ENCODE measurements around the gene TMEM151B.

DNA sequence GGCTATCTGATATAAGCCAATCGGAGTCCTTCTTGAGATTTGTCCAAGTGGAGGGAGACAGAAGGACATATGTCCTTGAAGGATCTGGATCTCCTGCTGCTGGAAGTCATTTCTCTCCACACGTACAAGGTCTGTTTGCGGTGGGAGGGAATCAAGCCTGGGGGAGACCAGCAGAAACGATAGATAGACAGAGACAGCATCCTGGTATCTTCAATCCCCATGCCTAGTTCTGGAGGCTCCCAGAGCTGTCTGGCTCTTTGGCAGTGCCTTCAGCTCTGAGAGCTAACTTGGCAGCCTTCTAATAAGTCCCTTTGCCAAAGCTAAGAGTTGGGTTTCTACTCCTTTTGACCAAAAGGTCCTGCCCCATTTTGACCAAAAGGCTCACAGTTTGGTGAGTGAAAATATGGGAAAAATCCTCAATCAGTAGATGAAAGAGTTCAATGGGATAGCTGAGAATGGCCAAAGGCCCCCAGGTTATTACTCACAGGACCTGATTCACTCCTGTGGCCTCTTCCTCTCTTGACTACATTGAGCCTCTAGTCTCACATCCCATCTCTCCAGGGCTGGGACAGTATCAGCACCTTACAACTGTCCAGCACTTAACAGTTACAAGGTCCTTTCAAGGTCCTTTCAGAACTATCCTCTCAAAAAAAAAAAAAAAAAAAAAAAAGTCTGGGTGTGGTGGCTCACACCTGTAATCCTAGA is 22.6 kb downstream of the TMEM151B start:
- TF ChIP-seq POLR2AphosphoS5 (IDR thresholded peaks at IDR 0.05; ENCODE audit: low read depth, low read length) (no peak), TAF1 (IDR thresholded peaks at IDR 0.05; ENCODE audit: borderline replicate concordance, insufficient read depth, low read length) (no peak)
- TF ChIP-seq, protein P1, sequence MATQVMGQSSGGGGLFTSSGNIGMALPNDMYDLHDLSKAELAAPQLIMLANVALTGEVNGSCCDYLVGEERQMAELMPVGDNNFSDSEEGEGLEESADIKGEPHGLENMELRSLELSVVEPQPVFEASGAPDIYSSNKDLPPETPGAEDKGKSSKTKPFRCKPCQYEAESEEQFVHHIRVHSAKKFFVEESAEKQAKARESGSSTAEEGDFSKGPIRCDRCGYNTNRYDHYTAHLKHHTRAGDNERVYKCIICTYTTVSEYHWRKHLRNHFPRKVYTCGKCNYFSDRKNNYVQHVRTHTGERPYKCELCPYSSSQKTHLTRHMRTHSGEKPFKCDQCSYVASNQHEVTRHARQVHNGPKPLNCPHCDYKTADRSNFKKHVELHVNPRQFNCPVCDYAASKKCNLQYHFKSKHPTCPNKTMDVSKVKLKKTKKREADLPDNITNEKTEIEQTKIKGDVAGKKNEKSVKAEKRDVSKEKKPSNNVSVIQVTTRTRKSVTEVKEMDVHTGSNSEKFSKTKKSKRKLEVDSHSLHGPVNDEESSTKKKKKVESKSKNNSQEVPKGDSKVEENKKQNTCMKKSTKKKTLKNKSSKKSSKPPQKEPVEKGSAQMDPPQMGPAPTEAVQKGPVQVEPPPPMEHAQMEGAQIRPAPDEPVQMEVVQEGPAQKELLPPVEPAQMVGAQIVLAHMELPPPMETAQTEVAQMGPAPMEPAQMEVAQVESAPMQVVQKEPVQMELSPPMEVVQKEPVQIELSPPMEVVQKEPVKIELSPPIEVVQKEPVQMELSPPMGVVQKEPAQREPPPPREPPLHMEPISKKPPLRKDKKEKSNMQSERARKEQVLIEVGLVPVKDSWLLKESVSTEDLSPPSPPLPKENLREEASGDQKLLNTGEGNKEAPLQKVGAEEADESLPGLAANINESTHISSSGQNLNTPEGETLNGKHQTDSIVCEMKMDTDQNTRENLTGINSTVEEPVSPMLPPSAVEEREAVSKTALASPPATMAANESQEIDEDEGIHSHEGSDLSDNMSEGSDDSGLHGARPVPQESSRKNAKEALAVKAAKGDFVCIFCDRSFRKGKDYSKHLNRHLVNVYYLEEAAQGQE (IDR thresholded peaks at IDR 0.05; ENCODE audit: insufficient read depth in 1 of 2, low read depth in 2 of 2, low read length in 2 of 2), result no peak

Data from PFSK-1 (cell line).